Measurements from ENCODE around the gene PCGF1. TPM values are rescaled to one million over a fixed set of nuclear protein-coding genes. Genes with fewer than 3 reads are reported as not detected.
"Not testable (repeated sequence)": the region's sequence is repeated elsewhere in the genome, so short reads cannot be mapped to it uniquely, and the experiment has no call there.

Gene PCGF1
- total RNA-seq, 2 experiments from 2014 or later: 9.9 to 15.9 TPM

DNA sequence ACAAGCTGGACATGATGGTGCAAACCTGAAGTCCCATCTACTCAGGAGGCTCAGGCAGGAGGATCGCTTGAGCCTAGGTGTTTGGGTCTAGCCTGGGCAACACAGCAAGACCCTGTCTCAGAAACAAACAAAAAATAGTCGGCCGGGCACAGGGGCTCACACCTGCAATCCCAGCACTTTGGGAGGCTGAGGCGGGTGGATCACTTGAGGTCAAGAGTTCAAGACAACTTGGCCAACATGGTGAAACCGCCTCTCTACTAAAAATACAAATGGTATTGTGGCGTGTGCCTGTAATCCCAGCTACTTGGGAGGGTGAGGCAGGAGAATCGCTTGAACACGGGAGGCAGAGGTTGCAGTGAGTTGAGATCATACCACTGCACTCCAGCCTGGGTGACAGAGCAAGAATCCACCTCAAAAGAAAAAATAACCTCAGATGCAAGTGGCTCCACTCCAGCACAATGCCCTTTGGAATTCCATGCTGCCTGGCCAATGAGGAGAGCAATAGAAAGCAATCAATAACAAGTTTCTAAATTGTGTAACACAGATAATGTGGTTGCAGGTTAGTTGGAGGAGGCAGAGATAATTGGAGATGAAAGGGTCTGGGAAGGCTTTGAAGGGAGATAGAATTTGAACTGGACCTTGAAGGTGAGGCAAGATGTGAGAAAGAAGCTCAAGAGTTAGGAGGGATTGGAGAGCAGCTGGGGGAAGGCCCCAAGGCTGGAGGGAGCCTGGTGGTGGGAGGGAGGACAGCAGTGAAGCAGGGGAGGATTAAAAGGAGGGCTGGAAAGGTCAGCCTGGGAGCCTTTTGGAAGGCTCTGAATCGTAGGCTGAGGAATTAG, 18.6 kb downstream of the PCGF1 start:
- H3K27ac ChIP-seq (ENCODE audit: low read depth, low read length, poor library complexity, severe bottlenecking): no peak overlapping the region
- no peak for DNase-seq (ENCODE audit: low spot score)
- intact Hi-C loops (cut with micrococcal nuclease; ENCODE audit: unreplicated experiment): no loop called here
- CTCF ChIA-PET (ENCODE audit: unreplicated experiment): no interaction called here
- no peaks in the 10 kb centered on the region for H4K20me1 ChIP-seq (ENCODE audit: insufficient read depth, low read length)
- no peak overlapping the region for H3K4me3 ChIP-seq (ENCODE audit: low read depth, low read length, poor library complexity, severe bottlenecking)
- H2AFZ ChIP-seq (ENCODE audit: low read length): no peak overlapping the region
- no peak for TF ChIP-seq EZH2phosphoT487 (IDR thresholded peaks at IDR 0.05; ENCODE audit: borderline replicate concordance, low read depth, low read length)
- TF ChIP-seq, protein P1, sequence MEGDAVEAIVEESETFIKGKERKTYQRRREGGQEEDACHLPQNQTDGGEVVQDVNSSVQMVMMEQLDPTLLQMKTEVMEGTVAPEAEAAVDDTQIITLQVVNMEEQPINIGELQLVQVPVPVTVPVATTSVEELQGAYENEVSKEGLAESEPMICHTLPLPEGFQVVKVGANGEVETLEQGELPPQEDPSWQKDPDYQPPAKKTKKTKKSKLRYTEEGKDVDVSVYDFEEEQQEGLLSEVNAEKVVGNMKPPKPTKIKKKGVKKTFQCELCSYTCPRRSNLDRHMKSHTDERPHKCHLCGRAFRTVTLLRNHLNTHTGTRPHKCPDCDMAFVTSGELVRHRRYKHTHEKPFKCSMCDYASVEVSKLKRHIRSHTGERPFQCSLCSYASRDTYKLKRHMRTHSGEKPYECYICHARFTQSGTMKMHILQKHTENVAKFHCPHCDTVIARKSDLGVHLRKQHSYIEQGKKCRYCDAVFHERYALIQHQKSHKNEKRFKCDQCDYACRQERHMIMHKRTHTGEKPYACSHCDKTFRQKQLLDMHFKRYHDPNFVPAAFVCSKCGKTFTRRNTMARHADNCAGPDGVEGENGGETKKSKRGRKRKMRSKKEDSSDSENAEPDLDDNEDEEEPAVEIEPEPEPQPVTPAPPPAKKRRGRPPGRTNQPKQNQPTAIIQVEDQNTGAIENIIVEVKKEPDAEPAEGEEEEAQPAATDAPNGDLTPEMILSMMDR (conservative IDR thresholded peaks at IDR 0.05; ENCODE audit: low read length): no peak
- POLR2A ChIA-PET: interaction anchor here (0.5 to 0.9 kb wide), 3 partner anchors 16 to 78 kb away, joined by 3 to 4 read pairs (median 3); partner anchors contain the start of gene PCGF1
- no peaks in the 10 kb centered on the region for H3K9me2 ChIP-seq (ENCODE audit: insufficient read depth, low read length)
- H3K4me2 ChIP-seq (ENCODE audit: low read length): no peak overlapping the region
- H3K79me2 ChIP-seq (ENCODE audit: insufficient read depth, low read depth, low read length): peaks cover 4% of the 10 kb centered on the region; the same call in 1 of the 2 replicates
- peaks cover under 1% of the 10 kb centered on the region for H3K4me1 ChIP-seq (ENCODE audit: insufficient read depth, low read length, poor library complexity, severe bottlenecking)
- BruUV-seq (replicated peaks): no TSS peak
- H3K36me3 ChIP-seq (ENCODE audit: insufficient read depth, low read length): peaks cover 54% of the 10 kb centered on the region
- no peaks in the 10 kb centered on the region for H3K9me3 ChIP-seq (ENCODE audit: low read length)

DNA sequence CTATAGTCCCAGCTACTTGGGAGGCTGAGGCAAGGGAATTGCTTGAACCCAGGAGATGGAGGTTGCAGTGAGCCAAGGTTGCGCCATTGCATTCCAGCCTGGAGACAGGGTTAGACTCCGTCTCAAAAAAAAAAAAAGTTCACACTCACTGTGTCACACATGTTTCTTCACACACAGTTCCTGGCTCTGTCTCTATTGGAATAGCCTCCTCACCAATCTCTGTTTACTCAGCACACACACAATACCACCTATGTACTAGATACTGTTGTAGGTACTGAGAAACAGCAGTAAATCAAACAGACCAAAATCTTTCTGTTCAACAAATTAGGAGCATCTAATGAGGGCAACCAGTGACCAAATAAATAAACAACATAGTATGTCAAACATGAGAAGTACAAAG, 21.4 kb downstream of the PCGF1 start:
- ChIA-PET CTCF (ENCODE audit: unreplicated experiment) (no interaction called here), POLR2A (no interaction called here)
- Histone ChIP-seq H3K4me3 (ENCODE audit: low read depth, low read length, poor library complexity, severe bottlenecking) (no peak overlapping the region), H3K9me2 (ENCODE audit: insufficient read depth, low read length) (no peaks in the 10 kb centered on the region), H3K79me2 (ENCODE audit: insufficient read depth, low read depth, low read length) (peaks cover 20% of the 10 kb centered on the region), H3K36me3 (ENCODE audit: insufficient read depth, low read length) (peaks cover 30% of the 10 kb centered on the region), H2AFZ (ENCODE audit: low read length) (no peak overlapping the region), H3K4me2 (ENCODE audit: low read length) (no peak overlapping the region), H4K20me1 (ENCODE audit: insufficient read depth, low read length) (no peaks in the 10 kb centered on the region), H3K4me1 (ENCODE audit: insufficient read depth, low read length, poor library complexity, severe bottlenecking) (peaks cover 12% of the 10 kb centered on the region), H3K9me3 (ENCODE audit: low read length) (no peaks in the 10 kb centered on the region), H3K27ac (ENCODE audit: low read depth, low read length, poor library complexity, severe bottlenecking) (no peak overlapping the region)
- TF ChIP-seq, protein P1 (conservative IDR thresholded peaks at IDR 0.05; ENCODE audit: low read length): no peak
- no peak for TF ChIP-seq EZH2phosphoT487 (IDR thresholded peaks at IDR 0.05; ENCODE audit: borderline replicate concordance, low read depth, low read length)
- no TSS peak for BruUV-seq (replicated peaks)
- no peak for DNase-seq (ENCODE audit: low spot score)
- intact Hi-C loops (cut with micrococcal nuclease; ENCODE audit: unreplicated experiment): no loop called here

DNA sequence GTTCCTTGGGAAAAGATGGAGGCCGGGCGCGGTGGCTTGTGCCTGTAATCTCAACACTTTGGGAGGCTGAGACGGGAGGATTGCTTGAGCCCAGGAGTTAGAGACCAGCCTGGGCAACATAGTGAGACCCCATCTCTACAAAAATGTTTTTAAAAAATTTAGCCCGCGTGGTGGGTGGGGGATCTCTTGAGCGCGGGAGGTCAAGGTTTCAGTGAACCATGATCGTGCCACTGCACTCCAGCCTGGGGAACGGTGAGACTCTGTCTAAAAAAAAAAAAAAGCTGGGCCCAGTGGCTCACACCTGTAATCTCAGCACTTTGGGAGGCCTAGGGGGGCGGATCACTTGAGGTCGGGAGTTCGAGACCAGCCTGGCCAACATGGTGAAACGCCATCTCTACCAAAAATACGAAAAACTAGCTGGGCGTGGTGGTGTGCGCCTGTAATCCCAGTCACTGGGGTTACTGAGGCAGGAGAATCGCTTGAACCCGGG, 23.8 kb downstream of the PCGF1 start:
- peak overlapping the region; percentile 80 for H3K27ac ChIP-seq (ENCODE audit: low read depth, low read length, poor library complexity, severe bottlenecking)
- H3K4me1 ChIP-seq (ENCODE audit: insufficient read depth, low read length, poor library complexity, severe bottlenecking): peaks cover 18% of the 10 kb centered on the region
- H3K4me2 ChIP-seq (ENCODE audit: low read length): peak overlapping the region; percentile 90
- H2AFZ ChIP-seq (ENCODE audit: low read length): peak overlapping the region; percentile 63
- ChIA-PET POLR2A (interaction anchor here (0.6 to 5.1 kb wide), 9 partner anchors 9 to 1229 kb away, joined by 3 to 25 read pairs (median 3); partner anchors contain the start of genes MRPL53 and WBP1), CTCF (ENCODE audit: unreplicated experiment) (interaction anchor here (4.1 kb wide), 1 partner anchor 47 kb away, joined by 18 read pairs; the partner anchor contains the start of genes AUP1 and HTRA2)
- H4K20me1 ChIP-seq (ENCODE audit: insufficient read depth, low read length); H3K9me2 ChIP-seq (ENCODE audit: insufficient read depth, low read length); BruUV-seq (replicated peaks); DNase-seq (ENCODE audit: low spot score); H3K9me3 ChIP-seq (ENCODE audit: low read length): not testable (repeated sequence)
- peaks cover 28% of the 10 kb centered on the region for H3K79me2 ChIP-seq (ENCODE audit: insufficient read depth, low read depth, low read length)
- peaks cover 38% of the 10 kb centered on the region for H3K36me3 ChIP-seq (ENCODE audit: insufficient read depth, low read length)
- H3K4me3 ChIP-seq (ENCODE audit: low read depth, low read length, poor library complexity, severe bottlenecking): peak overlapping the region; percentile 78
- intact Hi-C loops (cut with micrococcal nuclease; ENCODE audit: unreplicated experiment): loop anchor here (1.0 kb wide), 5 partner anchors 24 to 233 kb away; partner anchors contain the start of genes AUP1, HTRA2 and PCGF1
